PC-3 (cell line): ENCODE results near the gene PCDHGA8.

Source experiments
- EZH2phosphoT487 ChIP-seq: fragments of 300-600 bp; sonication (generic); IDR thresholded peaks from 2 replicates; pipeline ENCODE4 v1.6.1; 2018; ENCODE audit warnings: mild to moderate bottlenecking, antibody characterized with exemption, low read length, borderline replicate concordance
- TF ChIP-seq, protein P1 (sequence below): fragments of 300-600 bp; sonication (generic); conservative IDR thresholded peaks from 2 replicates; pipeline ENCODE4 v1.5.1; 2017; ENCODE audit warnings: antibody characterized with exemption, low read depth, mild to moderate bottlenecking, low read length

DNA sequence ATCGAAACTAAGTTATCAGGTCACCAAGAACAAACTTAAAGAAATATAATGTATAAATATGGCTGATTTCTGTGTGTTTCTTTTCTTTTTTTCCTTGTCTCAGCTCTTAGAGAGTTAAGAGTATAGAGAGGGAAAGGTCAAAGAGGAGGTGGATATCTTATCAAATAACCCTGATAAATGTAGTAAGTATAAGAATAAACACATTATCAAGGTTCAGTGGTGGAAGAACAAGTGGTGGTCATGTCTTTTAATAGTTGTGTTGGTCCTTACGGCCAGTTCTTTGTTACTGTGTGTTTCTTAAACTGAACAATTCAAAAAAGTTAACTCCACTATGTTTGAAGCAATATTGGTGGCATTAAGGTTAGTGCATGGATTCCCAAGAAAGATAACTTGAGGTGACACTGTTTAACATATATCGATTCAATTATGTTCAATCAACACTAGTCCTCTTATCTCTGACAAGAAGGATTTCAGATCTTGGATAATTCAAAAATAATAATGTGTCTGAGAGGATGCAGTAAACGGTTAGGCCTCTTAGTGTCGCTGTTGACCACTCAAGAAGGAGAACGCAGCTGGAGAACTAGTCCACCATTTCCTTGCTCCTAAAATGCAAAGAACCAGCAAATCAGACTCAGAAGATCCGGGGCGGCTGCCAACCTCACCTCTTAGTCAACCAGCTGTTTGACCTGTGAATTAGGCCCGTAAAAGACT lies 49.0 kb upstream of the PCDHGA8 start, which contains the start of gene PCDHGA3:
- TF ChIP-seq, protein P1, sequence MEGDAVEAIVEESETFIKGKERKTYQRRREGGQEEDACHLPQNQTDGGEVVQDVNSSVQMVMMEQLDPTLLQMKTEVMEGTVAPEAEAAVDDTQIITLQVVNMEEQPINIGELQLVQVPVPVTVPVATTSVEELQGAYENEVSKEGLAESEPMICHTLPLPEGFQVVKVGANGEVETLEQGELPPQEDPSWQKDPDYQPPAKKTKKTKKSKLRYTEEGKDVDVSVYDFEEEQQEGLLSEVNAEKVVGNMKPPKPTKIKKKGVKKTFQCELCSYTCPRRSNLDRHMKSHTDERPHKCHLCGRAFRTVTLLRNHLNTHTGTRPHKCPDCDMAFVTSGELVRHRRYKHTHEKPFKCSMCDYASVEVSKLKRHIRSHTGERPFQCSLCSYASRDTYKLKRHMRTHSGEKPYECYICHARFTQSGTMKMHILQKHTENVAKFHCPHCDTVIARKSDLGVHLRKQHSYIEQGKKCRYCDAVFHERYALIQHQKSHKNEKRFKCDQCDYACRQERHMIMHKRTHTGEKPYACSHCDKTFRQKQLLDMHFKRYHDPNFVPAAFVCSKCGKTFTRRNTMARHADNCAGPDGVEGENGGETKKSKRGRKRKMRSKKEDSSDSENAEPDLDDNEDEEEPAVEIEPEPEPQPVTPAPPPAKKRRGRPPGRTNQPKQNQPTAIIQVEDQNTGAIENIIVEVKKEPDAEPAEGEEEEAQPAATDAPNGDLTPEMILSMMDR = no peak; the same call in 1 of the 2 replicates
- no peak for TF ChIP-seq EZH2phosphoT487
